Smooth muscle cell of trachea (primary cell): Measurements from ENCODE around the gene NOP56. TPM values are rescaled to one million over a fixed set of nuclear protein-coding genes. Genes with fewer than 3 reads are reported as not detected.

ENCODE experiments used
- total RNA-seq: library from RNA; depleted of rRNA; stranded (reverse); fragments of >200 nt; gene quantifications from 2 replicates; pipeline ENCODE4 v1.2.1, GENCODE V29; 2014

The NOP56 gene, protein sequence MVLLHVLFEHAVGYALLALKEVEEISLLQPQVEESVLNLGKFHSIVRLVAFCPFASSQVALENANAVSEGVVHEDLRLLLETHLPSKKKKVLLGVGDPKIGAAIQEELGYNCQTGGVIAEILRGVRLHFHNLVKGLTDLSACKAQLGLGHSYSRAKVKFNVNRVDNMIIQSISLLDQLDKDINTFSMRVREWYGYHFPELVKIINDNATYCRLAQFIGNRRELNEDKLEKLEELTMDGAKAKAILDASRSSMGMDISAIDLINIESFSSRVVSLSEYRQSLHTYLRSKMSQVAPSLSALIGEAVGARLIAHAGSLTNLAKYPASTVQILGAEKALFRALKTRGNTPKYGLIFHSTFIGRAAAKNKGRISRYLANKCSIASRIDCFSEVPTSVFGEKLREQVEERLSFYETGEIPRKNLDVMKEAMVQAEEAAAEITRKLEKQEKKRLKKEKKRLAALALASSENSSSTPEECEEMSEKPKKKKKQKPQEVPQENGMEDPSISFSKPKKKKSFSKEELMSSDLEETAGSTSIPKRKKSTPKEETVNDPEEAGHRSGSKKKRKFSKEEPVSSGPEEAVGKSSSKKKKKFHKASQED
- 98.0 and 121 TPM in 2 replicates for total RNA-seq

GRCh38 chr20:2651772-2652723 lies at the start of gene NOP56:
Gene NOP56 (plus strand): TSS chr20:2652632. CDS start chr20:2652661, 29 bp downstream.

GRCh38 chr20:2663887-2664719 lies 11.7 kb downstream of the NOP56 start, which contains the start of gene IDH3B:
Gene IDH3B (minus strand): TSS chr20:2664216. CDS start chr20:2664188, 28 bp downstream.

GRCh38 chr20:2692036-2692885 lies 39.8 kb downstream of the NOP56 start, which contains the start of gene EBF4:
Gene EBF4 (plus strand): TSS chr20:2692780. CDS start chr20:2693646, 866 bp downstream.

Other genes starting within 250 kb of the NOP56 start
- gene SNRPB, start 181.8 kb upstream of the NOP56 start, total RNA-seq, result 97.9 and 249 TPM in 2 replicates
- gene ZNF343, start 143.7 kb upstream of the NOP56 start, total RNA-seq, result 17.5 and 19.2 TPM in 2 replicates
- gene TMC2, start 116.1 kb upstream of the NOP56 start, total RNA-seq, result not detected in 2 replicates
- 81.4 and 123 TPM in 2 replicates for gene IDH3B, start 11.6 kb downstream of the NOP56 start, total RNA-seq
- gene EBF4, start 40.1 kb downstream of the NOP56 start, total RNA-seq, result 0.15 and 0.99 TPM in 2 replicates
- under 0.01 and 0.83 TPM in 2 replicates for gene CPXM1, start 148.0 kb downstream of the NOP56 start, total RNA-seq
- 0.50 TPM in 1 of 2 replicates, not detected in the other for gene C20orf141, start 162.4 kb downstream of the NOP56 start, total RNA-seq
- under 0.01 TPM in 1 of 2 replicates, not detected in the other for gene TMEM239, start 163.7 kb downstream of the NOP56 start, total RNA-seq
- 24.0 and 48.8 TPM in 2 replicates for gene PCED1A, start 188.0 kb downstream of the NOP56 start, total RNA-seq
- 60.9 and 61.9 TPM in 2 replicates for gene VPS16, start 188.1 kb downstream of the NOP56 start, total RNA-seq
- gene PTPRA, start 220.8 kb downstream of the NOP56 start, total RNA-seq, result 36.2 and 38.4 TPM in 2 replicates